HepG2 (cell line): ENCODE results near the gene VSNL1. TPM values are rescaled to one million over a fixed set of nuclear protein-coding genes. Genes with fewer than 3 reads are reported as not detected.

Experiments
- ELF1 ChIP-seq: sonication (generic); formaldehyde crosslinking; IDR thresholded peaks from 2 replicates; pipeline ENCODE4 v1.4.0; 2020; ENCODE audit warnings: missing genetic modification reagents
- FOXA3 ChIP-seq: IDR thresholded peaks from 2 replicates; pipeline ENCODE4 v1.6.1; 2016; ENCODE audit warnings: missing genetic modification reagents, missing compliant biosample characterization
- NR1H2 ChIP-seq: sonication (generic); formaldehyde crosslinking; IDR thresholded peaks from 2 replicates; pipeline ENCODE4 v1.8.1; 2022; ENCODE audit warnings: low read depth, missing genetic modification reagents, borderline replicate concordance
- NR2F6 ChIP-seq, 2 experiments: IDR thresholded peaks; 2 replicates each; pipeline ENCODE4 v1.6.1; 2016; ENCODE audit warnings: antibody characterized with exemption in 1 of 2, mild to moderate bottlenecking in 1 of 2
- PLSCR1 ChIP-seq: sonication (generic); formaldehyde crosslinking; IDR thresholded peaks from 2 replicates; pipeline ENCODE4 v1.5.0; 2020; ENCODE audit warnings: missing genetic modification reagents, mild to moderate bottlenecking, borderline replicate concordance
- SIX1 ChIP-seq: sonication (generic); formaldehyde crosslinking; IDR thresholded peaks from 2 replicates; pipeline ENCODE4 v1.4.0; 2020; ENCODE audit warnings: missing genetic modification reagents, borderline replicate concordance
- ZHX1 ChIP-seq: sonication (generic); formaldehyde crosslinking; IDR thresholded peaks from 2 replicates; pipeline ENCODE4 v1.8.1; 2022; ENCODE audit warnings: low read depth, mild to moderate bottlenecking, missing genetic modification reagents
- ZNF3 ChIP-seq: IDR thresholded peaks from 2 replicates; pipeline ENCODE4 v1.7.0; 2017; ENCODE audit warnings: inconsistent platforms
- ZNF407 ChIP-seq: sonication (generic); formaldehyde crosslinking; IDR thresholded peaks from one replicate; pipeline ENCODE4 v1.5.1; 2020; ENCODE audit warnings: mild to moderate bottlenecking, missing genetic modification reagents; ENCODE audit errors: not compliant biosample characterization
- ZNF484 ChIP-seq: sonication (generic); formaldehyde crosslinking; IDR thresholded peaks from 2 replicates; pipeline ENCODE4 v1.5.1; 2020; ENCODE audit warnings: mild to moderate bottlenecking, low read depth, missing genetic modification reagents, borderline replicate concordance
- ZNF660 ChIP-seq: sonication (generic); formaldehyde crosslinking; IDR thresholded peaks from 2 replicates; pipeline ENCODE4 v1.5.1; 2020; ENCODE audit warnings: mild to moderate bottlenecking, low read depth, missing genetic modification reagents, borderline replicate concordance
- polyA plus RNA-seq, 8 experiments: library from polyadenylated mRNA; depleted of rRNA in 3 of 8; stranded (reverse) in 7 of 8; unstranded in 1 of 8; fragments of >200 nt; fragmentation: Illumina TruSeq in 4 of 8; extraction: Trizol in 4 of 8; gene quantifications; 2 replicates each; pipeline versions ENCODE4 v1.2.1 to v1.2.3, GENCODE V29; 2011 to 2016; ENCODE audit warnings: low read depth in 4 of 8, missing spikeins in 1 of 8, mixed read lengths in 1 of 8; ENCODE audit not compliant: insufficient read depth in 1 of 8
- total RNA-seq, 5 experiments: library from RNA; depleted of rRNA; stranded (reverse); fragments of >200 nt; fragmentation: Illumina TruSeq; extraction: Trizol; gene quantifications; 2 replicates each; pipeline ENCODE4 v1.2.3, GENCODE V29; 2016; ENCODE audit warnings: low read depth in 1 of 5
- TF ChIP-seq, protein P1 (sequence below): sonication (generic); formaldehyde crosslinking; IDR thresholded peaks from 2 replicates; pipeline ENCODE4 v1.5.0; 2020; ENCODE audit warnings: mild to moderate bottlenecking, missing genetic modification reagents

VSNL1 gene
- total and polyA plus RNA-seq, 2 of the 13 experiments (the other 11 are each of a cell fraction or from before 2014, with no cell fraction given) = 63.2 to 95.9 TPM

GRCh38 chr2:17540093-17540812, at the start of gene VSNL1 (continued):
- TF ChIP-seq ZHX1 (peak; percentile 72; the same call in 1 of the 2 replicates), ZNF484 (no peak), ZNF660 (no peak), PLSCR1 (CRISPR knock-in tag) (no peak), ELF1 (peak; percentile 70), ZNF3 (CRISPR knock-in tag) (no peak), NR1H2 (CRISPR knock-in tag) (no peak), ZNF407 (CRISPR knock-in tag) (no peak), FOXA3 (CRISPR knock-in tag) (peak; percentile 32), NR2F6 (IDR thresholded peaks at IDR 0.05) (peak; percentile 46), NR2F6 (CRISPR knock-in tag; IDR thresholded peaks at IDR 0.05) (0 out of 2 replicates have a peak, but pooled peaks have one; percentile 12), SIX1 (CRISPR knock-in tag) (no peak)
- TF ChIP-seq, protein P1, sequence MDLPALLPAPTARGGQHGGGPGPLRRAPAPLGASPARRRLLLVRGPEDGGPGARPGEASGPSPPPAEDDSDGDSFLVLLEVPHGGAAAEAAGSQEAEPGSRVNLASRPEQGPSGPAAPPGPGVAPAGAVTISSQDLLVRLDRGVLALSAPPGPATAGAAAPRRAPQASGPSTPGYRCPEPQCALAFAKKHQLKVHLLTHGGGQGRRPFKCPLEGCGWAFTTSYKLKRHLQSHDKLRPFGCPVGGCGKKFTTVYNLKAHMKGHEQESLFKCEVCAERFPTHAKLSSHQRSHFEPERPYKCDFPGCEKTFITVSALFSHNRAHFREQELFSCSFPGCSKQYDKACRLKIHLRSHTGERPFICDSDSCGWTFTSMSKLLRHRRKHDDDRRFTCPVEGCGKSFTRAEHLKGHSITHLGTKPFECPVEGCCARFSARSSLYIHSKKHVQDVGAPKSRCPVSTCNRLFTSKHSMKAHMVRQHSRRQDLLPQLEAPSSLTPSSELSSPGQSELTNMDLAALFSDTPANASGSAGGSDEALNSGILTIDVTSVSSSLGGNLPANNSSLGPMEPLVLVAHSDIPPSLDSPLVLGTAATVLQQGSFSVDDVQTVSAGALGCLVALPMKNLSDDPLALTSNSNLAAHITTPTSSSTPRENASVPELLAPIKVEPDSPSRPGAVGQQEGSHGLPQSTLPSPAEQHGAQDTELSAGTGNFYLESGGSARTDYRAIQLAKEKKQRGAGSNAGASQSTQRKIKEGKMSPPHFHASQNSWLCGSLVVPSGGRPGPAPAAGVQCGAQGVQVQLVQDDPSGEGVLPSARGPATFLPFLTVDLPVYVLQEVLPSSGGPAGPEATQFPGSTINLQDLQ = no peak
